ENCODE data around the gene BTN2A1.

DNA sequence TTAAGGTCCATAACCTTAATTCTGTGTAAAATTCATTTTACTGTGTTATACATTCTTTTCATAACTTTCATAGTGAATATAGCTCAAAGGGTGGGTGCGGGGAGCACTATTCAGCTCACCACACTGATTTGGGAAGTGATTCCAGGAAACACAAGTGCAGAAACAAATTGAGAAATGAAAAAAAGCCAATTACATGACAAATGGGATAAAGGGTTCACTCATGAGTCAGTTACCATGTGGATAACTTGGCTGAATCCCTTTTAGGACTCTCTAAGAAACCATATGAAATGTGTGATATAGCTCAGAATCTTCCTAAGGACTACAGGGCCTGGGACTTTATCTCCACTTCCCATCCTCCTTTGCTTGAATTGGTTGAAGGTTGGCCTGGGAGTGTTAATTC is 3.1 kb upstream of the BTN2A1 start:
- TF ChIP-seq EP300 (IDR thresholded peaks at IDR 0.05), result no peak
- TF ChIP-seq, protein P1, sequence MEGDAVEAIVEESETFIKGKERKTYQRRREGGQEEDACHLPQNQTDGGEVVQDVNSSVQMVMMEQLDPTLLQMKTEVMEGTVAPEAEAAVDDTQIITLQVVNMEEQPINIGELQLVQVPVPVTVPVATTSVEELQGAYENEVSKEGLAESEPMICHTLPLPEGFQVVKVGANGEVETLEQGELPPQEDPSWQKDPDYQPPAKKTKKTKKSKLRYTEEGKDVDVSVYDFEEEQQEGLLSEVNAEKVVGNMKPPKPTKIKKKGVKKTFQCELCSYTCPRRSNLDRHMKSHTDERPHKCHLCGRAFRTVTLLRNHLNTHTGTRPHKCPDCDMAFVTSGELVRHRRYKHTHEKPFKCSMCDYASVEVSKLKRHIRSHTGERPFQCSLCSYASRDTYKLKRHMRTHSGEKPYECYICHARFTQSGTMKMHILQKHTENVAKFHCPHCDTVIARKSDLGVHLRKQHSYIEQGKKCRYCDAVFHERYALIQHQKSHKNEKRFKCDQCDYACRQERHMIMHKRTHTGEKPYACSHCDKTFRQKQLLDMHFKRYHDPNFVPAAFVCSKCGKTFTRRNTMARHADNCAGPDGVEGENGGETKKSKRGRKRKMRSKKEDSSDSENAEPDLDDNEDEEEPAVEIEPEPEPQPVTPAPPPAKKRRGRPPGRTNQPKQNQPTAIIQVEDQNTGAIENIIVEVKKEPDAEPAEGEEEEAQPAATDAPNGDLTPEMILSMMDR (IDR thresholded peaks at IDR 0.05), result no peak
- no peak for TF ChIP-seq POLR2A (IDR thresholded peaks at IDR 0.05)
- TF ChIP-seq POLR2AphosphoS5 (IDR thresholded peaks at IDR 0.05), result no peak

Data from gastroesophageal sphincter (tissue), 3 donors.